ENCODE results near the gene CIROP.

The CIROP gene, protein sequence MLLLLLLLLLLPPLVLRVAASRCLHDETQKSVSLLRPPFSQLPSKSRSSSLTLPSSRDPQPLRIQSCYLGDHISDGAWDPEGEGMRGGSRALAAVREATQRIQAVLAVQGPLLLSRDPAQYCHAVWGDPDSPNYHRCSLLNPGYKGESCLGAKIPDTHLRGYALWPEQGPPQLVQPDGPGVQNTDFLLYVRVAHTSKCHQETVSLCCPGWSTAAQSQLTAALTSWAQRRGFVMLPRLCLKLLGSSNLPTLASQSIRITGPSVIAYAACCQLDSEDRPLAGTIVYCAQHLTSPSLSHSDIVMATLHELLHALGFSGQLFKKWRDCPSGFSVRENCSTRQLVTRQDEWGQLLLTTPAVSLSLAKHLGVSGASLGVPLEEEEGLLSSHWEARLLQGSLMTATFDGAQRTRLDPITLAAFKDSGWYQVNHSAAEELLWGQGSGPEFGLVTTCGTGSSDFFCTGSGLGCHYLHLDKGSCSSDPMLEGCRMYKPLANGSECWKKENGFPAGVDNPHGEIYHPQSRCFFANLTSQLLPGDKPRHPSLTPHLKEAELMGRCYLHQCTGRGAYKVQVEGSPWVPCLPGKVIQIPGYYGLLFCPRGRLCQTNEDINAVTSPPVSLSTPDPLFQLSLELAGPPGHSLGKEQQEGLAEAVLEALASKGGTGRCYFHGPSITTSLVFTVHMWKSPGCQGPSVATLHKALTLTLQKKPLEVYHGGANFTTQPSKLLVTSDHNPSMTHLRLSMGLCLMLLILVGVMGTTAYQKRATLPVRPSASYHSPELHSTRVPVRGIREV

DNA sequence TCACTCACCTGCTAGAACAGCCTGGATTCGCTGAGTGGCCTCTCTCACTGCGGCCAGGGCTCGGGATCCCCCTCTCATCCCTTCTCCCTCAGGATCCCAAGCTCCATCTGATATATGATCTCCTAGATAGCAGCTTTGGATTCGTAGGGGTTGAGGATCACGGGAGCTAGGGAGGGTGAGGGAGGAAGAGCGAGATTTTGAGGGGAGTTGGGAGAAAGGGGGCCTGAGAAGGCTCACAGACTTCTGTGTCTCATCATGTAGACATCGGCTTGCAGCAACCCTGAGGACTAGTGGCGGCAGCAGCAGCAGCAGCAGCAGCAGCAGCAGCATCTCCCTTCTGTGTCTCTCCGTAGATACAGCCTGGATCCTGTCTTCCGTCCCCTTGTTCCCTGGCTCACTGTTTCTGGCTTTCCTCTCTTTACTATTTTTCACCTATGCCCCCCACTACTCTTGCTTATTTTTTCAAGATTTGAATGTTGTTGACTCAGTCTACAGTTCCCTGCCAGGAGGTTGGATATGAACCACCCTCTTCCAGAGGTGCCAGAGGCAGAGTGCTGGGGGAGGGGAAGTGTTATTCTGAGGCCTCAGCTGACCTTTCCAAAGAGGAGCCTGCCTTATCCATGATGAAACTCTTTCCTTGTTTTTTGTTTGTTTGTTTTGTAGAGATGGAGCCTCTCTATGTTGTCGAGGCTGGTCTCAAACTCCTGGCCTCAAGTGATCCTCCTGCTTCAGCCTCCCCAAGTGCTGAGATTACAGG, at the start of gene CIROP:
Gene CIROP, minus strand, starts transcription at position 399 of the 757 bp plus-strand sequence. Its CDS starts 69 bp downstream, at position 330.
- no peak for DNase-seq (ENCODE audit: low read depth)

DNA sequence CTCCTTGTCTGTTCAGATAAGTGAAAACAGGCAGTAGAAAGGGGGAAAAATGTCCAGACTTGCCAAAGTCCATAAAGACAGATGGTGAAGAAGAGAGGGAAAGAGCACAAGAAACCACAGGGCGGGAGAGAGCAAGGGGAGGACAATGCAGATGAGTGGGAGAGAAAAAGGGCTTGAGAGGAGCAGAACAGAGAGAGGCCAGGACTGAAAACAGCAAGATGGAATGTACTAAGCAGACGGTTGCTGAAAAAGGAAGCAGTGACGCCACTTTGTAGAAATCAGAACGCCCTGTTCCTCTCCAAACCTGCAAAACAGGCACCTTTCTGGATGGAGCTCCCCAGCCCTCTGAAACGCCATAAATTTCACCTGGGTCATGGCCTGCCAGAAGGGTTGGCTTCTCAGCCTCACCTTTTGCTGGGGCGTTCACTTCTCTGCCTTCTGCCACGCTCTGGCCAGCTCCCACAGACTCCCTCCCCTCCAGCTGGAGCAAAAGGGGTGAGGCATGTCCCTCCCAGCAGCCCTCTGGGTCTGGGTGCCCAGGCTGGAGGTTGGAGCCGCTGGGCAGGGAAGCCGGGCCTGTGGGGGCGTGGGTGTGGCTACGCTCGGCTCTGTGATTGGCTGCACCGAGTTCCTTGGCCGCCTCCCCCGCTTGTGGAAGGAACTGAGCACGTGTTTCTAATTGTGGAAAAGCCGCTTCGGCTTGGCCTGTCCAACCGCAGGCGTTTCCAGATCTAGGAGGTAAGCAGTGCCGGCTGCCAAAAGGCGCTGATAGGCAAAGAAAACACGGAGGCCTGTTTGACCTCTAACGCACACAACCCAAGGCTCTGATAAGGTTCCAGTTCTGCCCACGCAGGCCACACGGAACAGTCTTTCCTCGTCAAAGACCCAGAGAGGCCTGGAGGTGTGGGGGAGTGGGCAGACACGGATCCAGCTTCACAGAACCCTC, 49.3 kb upstream of the CIROP start:
- no peak for DNase-seq (ENCODE audit: low read depth)

DNA sequence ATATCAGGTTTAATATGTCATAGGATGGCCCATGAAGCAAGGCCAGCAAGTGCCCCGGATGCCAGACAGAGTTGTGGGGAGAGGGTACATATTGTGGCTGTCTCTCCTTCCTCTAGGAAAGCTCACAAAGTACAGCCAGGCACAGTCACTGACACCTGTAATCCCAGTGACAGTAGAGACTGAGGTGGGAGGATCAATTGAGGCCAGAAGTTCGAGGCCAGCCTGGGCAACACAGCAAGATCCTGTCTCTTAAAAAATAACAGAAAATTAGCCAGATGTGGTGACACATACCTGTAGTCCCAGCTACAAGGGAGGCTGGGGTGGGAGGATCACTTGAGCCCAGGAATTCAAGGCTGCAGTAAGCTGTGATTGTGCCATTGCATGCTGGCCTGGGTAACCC, 46.6 kb upstream of the CIROP start:
- no peak for DNase-seq (ENCODE audit: low read depth)

DNA sequence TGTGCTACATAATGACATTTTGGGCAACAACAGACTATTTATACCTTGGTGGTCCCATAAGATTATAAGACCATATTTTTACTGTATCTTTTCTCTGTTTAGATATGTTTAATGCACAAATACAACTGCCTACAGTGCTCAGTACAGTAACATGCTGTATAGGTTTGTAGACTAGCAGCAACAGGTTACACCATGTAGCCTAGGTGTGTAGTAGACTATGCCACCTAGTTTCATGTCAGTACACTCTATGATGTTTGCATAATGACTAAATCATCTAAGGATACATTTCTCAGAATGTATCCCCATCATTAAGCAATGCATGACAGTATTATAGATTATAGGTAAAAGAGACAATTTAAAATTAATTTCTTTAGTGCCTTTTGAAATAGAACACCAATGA, 45.0 kb upstream of the CIROP start:
- no peak for DNase-seq (ENCODE audit: low read depth)

DNA sequence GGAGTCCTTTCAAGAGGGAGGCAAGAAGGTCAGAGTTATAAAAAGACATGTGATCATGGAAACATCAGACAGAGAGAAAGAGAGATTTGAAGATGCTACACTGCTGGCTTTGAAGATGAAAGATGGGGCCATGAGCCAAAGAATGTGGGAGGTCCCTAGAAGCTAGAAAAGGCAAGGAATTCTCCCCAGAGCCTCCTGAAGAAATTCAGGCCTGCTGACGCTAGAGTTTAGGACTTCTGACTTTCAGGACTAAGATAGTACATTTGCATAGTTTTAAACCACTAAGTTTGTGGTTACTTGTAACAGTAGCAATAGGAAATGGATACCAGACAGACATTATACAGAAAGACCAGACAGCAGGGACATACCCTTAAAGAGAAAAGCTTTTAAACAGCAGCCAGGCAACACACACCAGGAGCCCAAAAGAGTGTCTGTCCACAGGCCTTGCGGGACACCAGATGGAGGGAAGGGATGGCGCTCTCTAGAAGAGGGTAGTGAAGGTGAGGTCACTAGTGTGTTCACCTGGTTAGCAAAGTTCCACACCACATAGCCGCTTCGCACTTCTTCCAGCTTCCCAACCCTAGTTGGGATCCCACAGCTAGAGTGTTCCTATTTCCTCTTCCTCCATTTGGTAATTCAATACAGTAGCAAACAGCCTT, 43.9 kb upstream of the CIROP start:
- DNase-seq (ENCODE audit: low read depth): no peak

DNA sequence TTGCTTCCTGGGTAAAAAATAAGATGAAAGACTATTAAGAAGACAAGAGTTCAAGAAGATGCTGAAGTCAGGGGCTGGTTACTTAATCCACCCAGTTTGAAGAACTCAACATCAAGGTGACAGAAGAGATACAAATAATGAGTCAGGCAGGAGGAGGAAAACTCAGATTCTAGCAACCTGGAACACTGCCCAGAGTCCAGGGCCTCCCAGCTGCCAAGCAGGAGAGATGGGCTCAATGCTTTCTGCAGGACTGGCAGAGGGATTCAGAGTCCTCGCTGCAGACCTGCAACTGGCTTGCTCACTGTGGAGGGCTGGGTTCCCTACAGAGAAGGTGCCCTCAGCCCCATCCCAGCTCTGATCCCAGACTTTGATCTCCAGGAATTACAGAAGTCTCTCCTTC, 42.9 kb upstream of the CIROP start:
- no peak for DNase-seq (ENCODE audit: low read depth)

DNA sequence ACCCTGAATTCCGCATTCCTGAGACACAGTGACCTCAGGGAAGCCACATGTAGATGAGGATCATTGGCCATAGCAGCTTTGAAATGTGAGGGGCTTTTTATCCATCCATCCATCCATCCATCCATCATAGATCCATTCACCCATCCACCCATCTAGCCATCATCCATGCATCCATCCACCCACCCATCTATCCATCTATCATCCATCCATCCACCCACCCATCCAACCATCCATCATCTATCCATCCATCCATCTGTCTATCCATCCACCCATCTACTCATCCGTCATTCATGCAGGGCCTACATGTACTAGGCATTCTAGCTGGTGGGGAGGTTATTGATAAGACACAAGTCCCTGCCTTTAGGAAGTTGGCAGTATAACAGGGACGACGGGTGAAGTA, 42.2 kb upstream of the CIROP start:
- no peak for DNase-seq (ENCODE audit: low read depth)

DNA sequence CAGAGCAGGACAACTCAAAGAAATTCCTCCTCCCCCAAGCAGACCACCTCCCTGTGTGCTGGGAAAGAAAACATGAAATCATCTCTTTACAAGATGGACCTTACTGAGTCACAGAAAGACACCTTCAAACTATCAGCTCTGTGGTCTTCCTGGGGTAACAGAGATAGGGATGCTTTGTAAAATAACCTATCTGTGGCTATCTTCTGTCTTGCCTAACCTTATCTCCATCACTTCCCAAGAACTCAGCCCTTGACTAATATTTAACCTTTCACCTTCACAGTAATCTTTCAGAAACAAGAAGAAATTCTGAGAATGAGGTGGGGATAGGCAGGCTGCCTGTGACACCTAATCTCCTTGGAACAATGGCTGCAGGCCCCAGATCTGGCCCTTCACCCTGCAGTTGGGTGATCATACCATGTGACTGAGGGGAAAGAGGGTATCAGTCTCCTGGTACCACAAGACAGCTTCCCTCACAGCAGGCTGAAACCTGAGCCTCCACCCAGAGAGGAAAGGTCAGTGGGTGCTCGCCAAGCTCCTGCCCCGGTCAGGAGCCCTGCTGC, 41.6 kb upstream of the CIROP start:
- no peak for DNase-seq (ENCODE audit: low read depth)

DNA sequence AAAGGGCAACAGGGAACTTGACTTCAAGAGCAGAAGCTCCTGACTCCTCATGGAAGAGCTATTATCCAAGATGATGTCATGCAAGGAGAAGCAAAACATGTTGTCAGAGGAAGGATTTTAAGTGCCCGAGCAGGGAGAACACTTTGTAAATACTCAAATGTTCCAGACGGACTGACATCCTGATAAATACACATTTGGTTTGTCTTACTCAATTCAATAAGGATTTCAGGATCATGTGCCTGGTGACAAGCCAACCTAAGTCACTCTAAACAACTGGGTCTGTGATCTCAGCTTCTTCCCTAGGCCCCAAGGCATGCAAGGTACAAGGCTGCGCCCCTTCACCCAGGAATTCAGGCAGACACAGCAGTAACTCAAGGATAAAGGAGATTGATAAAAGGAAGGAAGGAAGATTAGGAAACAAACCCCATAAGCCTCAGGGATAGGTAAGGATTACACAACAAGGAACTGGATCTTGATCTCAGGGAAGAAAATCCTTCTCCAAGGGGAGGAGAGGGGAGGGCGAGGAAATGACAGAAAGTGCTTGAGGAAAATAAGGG, 41.1 kb upstream of the CIROP start:
- DNase-seq (ENCODE audit: low read depth): no peak

DNA sequence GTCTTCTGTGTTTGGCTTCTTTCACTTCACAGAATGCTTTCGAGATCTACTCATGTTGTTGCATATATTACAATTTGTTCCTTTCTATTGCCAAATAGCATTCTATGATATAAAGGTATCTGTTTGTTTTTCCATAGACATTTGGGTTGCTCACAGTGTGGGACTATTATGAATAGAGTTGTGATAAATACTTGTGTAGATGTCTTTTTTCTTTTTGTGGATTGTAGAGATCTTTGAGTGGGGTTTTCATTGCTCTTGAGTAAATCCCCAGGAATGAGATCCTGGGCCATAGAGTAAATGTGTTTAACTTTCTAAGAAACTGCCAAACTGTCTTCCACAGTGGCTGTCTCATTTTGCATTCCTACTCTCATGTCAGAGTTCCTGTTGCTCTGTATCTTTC, 39.1 kb upstream of the CIROP start:
- DNase-seq (ENCODE audit: low read depth): no peak

DNA sequence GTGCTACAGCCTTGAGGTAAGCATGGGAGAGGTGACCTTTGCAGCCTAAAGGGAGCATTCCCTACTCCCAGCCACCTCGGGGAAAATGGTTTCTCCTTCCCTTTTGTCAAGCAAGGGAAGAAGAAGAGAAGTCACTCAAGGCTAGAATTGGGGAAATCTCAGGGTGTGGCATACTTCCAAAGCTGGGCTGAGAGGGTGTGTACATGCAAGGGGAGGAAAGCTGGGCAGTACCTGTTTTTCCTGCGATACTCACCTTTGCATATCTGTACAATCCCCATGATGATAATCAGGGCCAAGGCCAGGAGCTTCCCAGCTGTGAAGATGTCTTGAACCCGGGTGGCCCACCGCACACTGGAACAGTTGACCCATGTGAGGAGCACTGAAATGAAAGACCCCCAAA, 38.0 kb upstream of the CIROP start:
- DNase-seq (ENCODE audit: low read depth): no peak

DNA sequence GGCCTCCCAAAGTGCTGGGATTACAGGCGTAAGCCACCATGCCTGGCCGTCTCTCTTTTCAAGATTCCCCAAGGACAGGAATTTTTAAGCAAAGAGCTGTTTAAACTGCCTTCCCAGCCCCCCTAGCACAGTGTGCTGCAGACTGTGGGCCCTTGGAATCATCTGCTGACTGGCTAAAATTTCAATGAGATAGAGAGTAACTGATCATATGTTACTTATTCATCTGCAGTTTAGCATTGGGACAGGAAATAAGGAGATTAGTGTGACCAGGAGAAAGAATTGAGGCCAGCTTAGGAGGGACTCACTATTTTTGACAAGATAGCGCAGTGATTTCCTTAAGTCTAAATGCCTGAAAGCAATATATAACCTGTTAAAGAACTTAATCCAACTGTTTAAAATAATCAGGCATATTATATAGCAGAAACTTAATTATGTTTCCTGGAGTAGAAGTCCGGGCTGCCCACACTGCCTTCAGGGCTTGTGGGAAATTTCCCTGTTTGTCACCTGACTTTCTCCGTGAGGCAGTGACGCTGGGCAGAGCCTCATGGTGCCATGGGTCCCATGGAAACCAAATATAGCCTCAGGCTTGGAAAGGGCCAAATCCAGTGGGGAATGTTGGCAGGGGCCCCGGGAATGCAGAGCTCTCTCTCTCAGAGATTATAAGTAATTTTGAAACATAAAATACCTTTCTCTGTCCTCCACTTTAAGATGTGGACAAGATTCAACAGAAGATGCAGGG, 37.1 kb upstream of the CIROP start:
- no peak for DNase-seq (ENCODE audit: low read depth)

DNA sequence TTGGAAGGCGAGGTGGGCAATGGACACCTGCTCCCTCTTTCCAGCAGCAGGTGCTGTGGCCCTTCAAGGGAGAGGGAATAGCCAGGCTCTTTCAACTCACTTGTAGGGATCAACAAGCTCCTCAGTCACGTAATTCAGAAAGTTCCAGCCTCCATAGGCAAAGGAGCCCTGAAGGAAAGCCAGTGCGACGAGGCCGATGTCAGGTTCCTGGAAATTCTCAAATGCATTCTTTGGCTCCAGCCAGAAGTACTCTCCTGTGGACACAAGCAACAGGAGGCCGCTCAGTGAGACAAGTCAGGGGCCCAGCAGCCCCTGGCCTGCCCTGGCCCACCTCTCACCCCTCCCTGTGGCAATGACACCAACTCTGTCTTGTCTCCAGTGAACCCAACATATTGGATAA, 35.6 kb upstream of the CIROP start:
- no peak for DNase-seq (ENCODE audit: low read depth)

DNA sequence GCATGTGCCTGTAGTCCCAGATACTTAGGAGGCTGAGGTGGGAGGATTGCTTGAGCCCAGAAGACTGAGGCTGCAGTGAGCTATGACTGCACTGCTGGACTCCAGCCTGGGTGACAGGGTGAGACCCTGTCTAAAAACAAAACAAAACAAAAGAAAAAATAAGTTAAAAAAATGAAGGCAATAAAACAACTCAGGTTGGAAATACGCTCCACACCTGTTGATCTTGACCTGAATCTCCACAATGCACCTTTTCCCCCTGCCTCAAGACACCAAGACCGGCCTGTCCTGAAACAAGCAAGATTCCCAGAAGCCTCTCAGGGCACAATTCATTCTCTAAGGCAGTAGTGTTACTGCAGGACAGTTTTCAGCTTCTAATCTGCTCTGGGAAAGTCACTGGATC, 35.1 kb upstream of the CIROP start:
- no peak for DNase-seq (ENCODE audit: low read depth)

DNA sequence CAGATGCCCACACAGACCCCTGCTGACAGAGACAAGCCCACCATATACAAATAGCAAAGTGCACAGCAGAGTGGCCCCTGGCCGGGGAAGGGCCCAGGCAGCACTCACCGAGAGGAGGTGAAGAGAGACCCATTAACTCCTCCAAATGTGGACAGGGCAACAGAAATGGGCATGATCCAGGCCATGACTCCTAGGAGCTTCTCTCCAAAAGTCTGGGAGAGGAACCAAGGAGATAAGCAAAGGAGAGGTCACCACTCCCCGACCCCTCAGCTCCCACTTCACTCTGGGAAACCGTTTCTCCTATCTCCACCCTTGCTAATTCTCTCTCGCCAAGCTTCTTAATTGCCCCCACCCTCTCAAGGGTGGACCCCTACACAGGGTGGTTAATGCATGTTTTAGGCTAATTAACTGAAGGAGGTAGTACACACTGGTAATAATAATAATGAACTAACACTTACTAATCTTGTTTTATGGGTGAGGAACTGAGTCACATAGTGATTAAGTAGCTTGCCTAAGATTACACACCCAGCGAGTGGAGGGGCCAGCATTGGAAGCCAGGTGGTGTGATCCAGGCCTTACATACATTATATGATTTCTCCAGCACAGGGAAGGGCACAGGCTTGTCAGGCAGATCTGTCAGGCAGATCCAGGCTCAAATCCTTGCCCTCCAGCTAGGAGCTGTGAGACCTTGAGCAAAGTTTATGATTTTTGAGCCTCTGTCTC, 33.2 kb upstream of the CIROP start:
- no peak for DNase-seq (ENCODE audit: low read depth)

DNA sequence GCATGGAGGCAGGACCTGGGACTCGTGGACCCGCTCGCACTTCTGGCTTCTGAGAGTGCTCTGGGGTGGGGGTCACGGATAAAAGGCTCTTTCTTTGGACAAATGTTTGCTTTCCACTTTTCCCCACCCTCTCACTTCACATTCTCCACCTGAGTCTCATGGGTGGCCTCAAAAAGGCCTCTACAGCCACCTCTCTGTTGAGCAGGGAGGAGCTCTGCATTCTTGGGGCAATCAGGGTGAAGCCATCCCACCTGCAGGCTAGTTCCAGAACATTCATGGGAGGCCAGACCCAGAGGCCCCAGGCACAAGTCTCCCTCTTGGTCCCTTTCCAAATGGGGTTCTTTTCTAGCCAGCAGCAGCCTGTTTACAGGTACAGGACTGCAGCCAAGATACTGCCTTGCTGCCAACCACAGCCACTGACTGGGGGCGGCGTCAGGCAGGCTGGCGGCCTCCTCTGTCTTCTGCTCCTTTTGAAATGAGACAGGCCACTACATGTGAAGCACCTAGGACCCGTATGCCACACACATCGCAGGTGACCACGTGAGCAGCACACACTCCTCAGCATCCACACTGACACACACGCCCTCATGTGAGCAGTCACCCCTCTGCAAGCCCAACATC, 32.5 kb upstream of the CIROP start:
- no peak for DNase-seq (ENCODE audit: low read depth)

DNA sequence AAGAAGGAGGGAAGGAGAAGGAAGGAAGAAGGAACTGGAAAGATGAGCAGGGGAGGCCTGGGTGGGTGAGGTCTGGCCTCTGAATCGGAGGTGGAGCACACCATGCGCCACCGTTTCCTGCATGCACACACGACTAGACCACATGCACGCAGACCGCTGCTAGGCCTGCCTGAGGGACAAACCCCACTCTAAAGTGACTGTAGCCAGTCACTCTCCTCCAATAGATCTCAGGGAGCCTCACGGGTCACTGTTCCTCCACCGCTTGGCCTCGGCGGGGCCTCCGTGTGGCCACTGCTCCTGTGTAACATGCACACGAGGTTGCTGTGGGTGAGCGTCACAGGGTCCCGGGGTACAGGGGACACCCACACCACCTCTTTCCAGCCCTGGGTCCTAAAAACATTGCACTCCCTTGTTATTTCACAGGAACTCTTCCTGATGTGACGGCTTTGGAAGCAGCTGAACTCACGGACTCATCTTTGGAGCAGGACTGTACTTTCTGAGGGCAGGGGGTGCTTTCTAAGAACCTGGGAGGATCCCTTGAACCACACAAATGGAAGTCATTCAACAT, 31.9 kb upstream of the CIROP start:
- DNase-seq (ENCODE audit: low read depth): no peak

DNA sequence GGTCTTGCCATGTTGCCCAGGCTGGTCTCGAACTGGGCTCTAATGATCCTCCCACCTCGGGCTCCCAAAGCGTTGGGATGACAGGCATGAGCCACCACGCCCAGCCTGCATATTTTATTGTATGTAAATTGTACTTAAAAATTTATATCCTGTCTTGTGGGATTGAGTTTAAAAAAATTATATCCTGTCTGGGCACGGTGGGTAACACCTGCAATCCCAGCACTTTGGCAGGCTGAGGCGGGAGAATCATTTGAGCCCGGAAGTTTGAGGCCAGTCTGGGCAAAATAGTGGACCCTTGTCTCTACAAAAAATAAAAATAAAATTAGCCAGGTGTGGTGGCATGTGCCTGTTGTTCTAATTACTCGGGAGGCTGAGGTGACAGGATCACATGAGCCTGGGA, 28.2 kb upstream of the CIROP start:
- DNase-seq (ENCODE audit: low read depth): no peak
